HepG2 (cell line): ENCODE data around the gene RSBN1L. TPM values are rescaled to one million over a fixed set of nuclear protein-coding genes. Genes with fewer than 3 reads are reported as not detected.
A peak's percentile ranks its signal among the peaks of the same experiment; 100 is the strongest.

Experiments used
- CHCHD3 ChIP-seq: sonication (generic); formaldehyde crosslinking; IDR thresholded peaks from 2 replicates; pipeline ENCODE4 v1.8.0; 2022; ENCODE audit warnings: mild to moderate bottlenecking, missing genetic modification reagents, moderate library complexity
- NFIB ChIP-seq: sonication (generic); formaldehyde crosslinking; IDR thresholded peaks from 2 replicates; pipeline ENCODE4 v1.9.0; 2021; ENCODE audit warnings: missing genetic modification reagents, mild to moderate bottlenecking, borderline replicate concordance
- SIX1 ChIP-seq: sonication (generic); formaldehyde crosslinking; IDR thresholded peaks from 2 replicates; pipeline ENCODE4 v1.4.0; 2020; ENCODE audit warnings: missing genetic modification reagents, borderline replicate concordance
- SP2 ChIP-seq: sonication (generic); formaldehyde crosslinking; IDR thresholded peaks from 2 replicates; pipeline ENCODE4 v1.5.1; 2020; ENCODE audit warnings: mild to moderate bottlenecking, missing genetic modification reagents
- ZNF138 ChIP-seq: sonication (generic); formaldehyde crosslinking; IDR thresholded peaks from 2 replicates; pipeline ENCODE4 v1.5.0; 2020; ENCODE audit warnings: mild to moderate bottlenecking, low read depth, missing genetic modification reagents
- ZNF431 ChIP-seq: sonication (generic); formaldehyde crosslinking; IDR thresholded peaks from 2 replicates; pipeline ENCODE4 v1.9.0; 2022; ENCODE audit warnings: missing genetic modification reagents, low read depth, mild to moderate bottlenecking, borderline replicate concordance
- ZNF883 ChIP-seq: sonication (generic); formaldehyde crosslinking; IDR thresholded peaks from 2 replicates; pipeline ENCODE4 v1.5.1; 2020; ENCODE audit warnings: mild to moderate bottlenecking, missing genetic modification reagents; ENCODE audit errors: not compliant biosample characterization
- ZNF891 ChIP-seq: sonication (generic); formaldehyde crosslinking; IDR thresholded peaks from 2 replicates; pipeline ENCODE4 v1.5.0; 2020; ENCODE audit warnings: mild to moderate bottlenecking, missing genetic modification reagents
- ZSCAN31 ChIP-seq: sonication (generic); formaldehyde crosslinking; IDR thresholded peaks from 2 replicates; pipeline ENCODE4 v1.5.0; 2020; ENCODE audit warnings: low read depth, mild to moderate bottlenecking, missing genetic modification reagents
- polyA plus RNA-seq, 8 experiments: library from polyadenylated mRNA; depleted of rRNA in 3 of 8; stranded (reverse) in 7 of 8; unstranded in 1 of 8; fragments of >200 nt; fragmentation: Illumina TruSeq in 4 of 8; extraction: Trizol in 4 of 8; gene quantifications; 2 replicates each; pipeline versions ENCODE4 v1.2.1 to v1.2.3, GENCODE V29; 2011 to 2016; ENCODE audit warnings: low read depth in 4 of 8, missing spikeins in 1 of 8, mixed read lengths in 1 of 8; ENCODE audit not compliant: insufficient read depth in 1 of 8
- total RNA-seq, 5 experiments: library from RNA; depleted of rRNA; stranded (reverse); fragments of >200 nt; fragmentation: Illumina TruSeq; extraction: Trizol; gene quantifications; 2 replicates each; pipeline ENCODE4 v1.2.3, GENCODE V29; 2016; ENCODE audit warnings: low read depth in 1 of 5
- TF ChIP-seq, protein P1 (sequence below): sonication (generic); formaldehyde crosslinking; IDR thresholded peaks from 2 replicates; pipeline ENCODE4 v1.8.0; 2022; ENCODE audit warnings: mild to moderate bottlenecking, missing genetic modification reagents, borderline replicate concordance
- TF ChIP-seq, protein P2 (sequence below): sonication (generic); formaldehyde crosslinking; IDR thresholded peaks from 2 replicates; pipeline ENCODE4 v1.8.1; 2023; ENCODE audit warnings: mild to moderate bottlenecking, missing genetic modification reagents, borderline replicate concordance
- TF ChIP-seq, protein P3 (sequence below): sonication (generic); formaldehyde crosslinking; IDR thresholded peaks from 2 replicates; pipeline ENCODE4 v1.5.1; 2020; ENCODE audit warnings: mild to moderate bottlenecking, moderate library complexity, missing genetic modification reagents
- TF ChIP-seq, protein P4 (sequence below): sonication (generic); formaldehyde crosslinking; IDR thresholded peaks from 2 replicates; pipeline ENCODE4 v1.4.0; 2020; ENCODE audit warnings: missing genetic modification reagents, borderline replicate concordance
- TF ChIP-seq, protein P5 (sequence below): sonication (generic); formaldehyde crosslinking; IDR thresholded peaks from 2 replicates; pipeline ENCODE4 v1.4.0; 2020; ENCODE audit warnings: missing genetic modification reagents, borderline replicate concordance

Gene RSBN1L
- total and polyA plus RNA-seq, 2 of the 13 experiments (the other 11 are each of a cell fraction or from before 2014, with no cell fraction given): 7.7 to 21.3 TPM

DNA sequence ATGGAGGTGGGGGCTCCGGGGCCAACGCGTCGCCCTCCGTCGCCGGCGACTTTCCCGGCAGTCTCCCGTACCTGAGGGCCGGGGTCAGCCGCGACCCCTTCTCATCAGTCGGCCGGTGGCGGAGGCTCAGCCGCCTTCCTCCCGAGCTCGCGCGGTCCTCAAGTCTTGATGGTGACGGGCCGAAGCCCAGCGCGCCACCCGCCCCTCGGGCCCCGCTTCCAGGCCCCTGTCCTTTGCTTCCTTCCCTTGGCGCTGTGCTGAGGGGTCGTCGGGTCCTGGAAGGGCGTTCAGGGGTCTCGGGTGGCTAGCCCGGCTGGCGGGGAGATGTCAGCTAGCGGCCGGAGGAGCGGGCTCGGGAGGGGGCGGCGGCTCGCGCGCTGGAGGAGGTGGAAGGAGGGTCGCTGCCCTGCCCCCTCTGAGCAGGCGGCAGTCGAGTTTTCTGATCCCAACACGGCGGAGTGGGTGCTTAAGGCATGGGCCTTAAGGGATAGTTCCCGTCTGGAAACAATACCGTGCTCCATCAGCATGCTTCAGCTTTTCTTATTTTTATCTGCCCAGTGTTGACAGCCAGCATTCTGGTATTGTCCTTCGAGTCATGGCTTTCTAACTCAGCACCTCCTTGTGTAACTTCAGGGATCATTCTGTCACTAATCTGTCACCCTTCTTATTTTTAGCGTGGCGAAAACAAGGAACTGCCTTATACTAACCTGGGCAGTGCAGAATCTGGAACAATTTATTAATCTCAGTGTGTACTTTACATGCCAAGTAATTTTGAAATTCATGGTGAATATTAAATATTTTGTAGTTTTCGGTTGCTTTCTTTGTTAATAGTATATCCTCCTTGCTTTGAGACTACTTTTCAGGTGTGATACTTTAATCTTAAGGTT is 103.1 kb downstream of the RSBN1L start (continued):
- TF ChIP-seq, protein P1, sequence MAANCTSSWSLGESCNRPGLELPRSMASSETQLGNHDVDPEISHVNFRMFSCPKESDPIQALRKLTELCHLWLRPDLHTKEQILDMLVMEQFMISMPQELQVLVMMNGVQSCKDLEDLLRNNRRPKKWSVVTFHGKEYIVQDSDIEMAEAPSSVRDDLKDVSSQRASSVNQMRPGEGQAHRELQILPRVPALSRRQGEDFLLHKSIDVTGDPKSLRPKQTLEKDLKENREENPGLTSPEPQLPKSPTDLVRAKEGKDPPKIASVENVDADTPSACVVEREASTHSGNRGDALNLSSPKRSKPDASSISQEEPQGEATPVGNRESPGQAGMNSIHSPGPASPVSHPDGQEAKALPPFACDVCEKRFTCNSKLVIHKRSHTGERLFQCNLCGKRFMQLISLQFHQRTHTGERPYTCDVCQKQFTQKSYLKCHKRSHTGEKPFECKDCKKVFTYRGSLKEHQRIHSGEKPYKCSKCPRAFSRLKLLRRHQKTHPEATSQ: no peak
- TF ChIP-seq, protein P2, sequence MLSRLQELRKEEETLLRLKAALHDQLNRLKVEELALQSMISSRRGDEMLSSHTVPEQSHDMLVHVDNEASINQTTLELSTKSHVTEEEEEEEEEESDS (CRISPR knock-in tag): no peak
- 0 out of 2 replicates have a peak, but pooled peaks have one; percentile 0 for TF ChIP-seq ZNF431 (CRISPR knock-in tag)
- TF ChIP-seq ZSCAN31 (CRISPR knock-in tag): 0 out of 2 replicates have a peak, but pooled peaks have one; percentile 17
- TF ChIP-seq CHCHD3: 0 out of 2 replicates have a peak, but pooled peaks have one; percentile 84
- TF ChIP-seq SP2 (CRISPR knock-in tag): no peak
- TF ChIP-seq NFIB (CRISPR knock-in tag): no peak
- TF ChIP-seq SIX1 (CRISPR knock-in tag): no peak
- no peak for TF ChIP-seq ZNF891
- TF ChIP-seq, protein P3, sequence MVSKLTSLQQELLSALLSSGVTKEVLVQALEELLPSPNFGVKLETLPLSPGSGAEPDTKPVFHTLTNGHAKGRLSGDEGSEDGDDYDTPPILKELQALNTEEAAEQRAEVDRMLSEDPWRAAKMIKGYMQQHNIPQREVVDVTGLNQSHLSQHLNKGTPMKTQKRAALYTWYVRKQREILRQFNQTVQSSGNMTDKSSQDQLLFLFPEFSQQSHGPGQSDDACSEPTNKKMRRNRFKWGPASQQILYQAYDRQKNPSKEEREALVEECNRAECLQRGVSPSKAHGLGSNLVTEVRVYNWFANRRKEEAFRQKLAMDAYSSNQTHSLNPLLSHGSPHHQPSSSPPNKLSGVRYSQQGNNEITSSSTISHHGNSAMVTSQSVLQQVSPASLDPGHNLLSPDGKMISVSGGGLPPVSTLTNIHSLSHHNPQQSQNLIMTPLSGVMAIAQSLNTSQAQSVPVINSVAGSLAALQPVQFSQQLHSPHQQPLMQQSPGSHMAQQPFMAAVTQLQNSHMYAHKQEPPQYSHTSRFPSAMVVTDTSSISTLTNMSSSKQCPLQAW (CRISPR knock-in tag): peak; percentile 42; the same call in 1 of the 2 replicates
- no peak for TF ChIP-seq ZNF138 (CRISPR knock-in tag)
- TF ChIP-seq, protein P4, sequence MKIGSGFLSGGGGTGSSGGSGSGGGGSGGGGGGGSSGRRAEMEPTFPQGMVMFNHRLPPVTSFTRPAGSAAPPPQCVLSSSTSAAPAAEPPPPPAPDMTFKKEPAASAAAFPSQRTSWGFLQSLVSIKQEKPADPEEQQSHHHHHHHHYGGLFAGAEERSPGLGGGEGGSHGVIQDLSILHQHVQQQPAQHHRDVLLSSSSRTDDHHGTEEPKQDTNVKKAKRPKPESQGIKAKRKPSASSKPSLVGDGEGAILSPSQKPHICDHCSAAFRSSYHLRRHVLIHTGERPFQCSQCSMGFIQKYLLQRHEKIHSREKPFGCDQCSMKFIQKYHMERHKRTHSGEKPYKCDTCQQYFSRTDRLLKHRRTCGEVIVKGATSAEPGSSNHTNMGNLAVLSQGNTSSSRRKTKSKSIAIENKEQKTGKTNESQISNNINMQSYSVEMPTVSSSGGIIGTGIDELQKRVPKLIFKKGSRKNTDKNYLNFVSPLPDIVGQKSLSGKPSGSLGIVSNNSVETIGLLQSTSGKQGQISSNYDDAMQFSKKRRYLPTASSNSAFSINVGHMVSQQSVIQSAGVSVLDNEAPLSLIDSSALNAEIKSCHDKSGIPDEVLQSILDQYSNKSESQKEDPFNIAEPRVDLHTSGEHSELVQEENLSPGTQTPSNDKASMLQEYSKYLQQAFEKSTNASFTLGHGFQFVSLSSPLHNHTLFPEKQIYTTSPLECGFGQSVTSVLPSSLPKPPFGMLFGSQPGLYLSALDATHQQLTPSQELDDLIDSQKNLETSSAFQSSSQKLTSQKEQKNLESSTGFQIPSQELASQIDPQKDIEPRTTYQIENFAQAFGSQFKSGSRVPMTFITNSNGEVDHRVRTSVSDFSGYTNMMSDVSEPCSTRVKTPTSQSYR (CRISPR knock-in tag): 0 out of 2 replicates have a peak, but pooled peaks have one; percentile 36
- TF ChIP-seq, protein P5, sequence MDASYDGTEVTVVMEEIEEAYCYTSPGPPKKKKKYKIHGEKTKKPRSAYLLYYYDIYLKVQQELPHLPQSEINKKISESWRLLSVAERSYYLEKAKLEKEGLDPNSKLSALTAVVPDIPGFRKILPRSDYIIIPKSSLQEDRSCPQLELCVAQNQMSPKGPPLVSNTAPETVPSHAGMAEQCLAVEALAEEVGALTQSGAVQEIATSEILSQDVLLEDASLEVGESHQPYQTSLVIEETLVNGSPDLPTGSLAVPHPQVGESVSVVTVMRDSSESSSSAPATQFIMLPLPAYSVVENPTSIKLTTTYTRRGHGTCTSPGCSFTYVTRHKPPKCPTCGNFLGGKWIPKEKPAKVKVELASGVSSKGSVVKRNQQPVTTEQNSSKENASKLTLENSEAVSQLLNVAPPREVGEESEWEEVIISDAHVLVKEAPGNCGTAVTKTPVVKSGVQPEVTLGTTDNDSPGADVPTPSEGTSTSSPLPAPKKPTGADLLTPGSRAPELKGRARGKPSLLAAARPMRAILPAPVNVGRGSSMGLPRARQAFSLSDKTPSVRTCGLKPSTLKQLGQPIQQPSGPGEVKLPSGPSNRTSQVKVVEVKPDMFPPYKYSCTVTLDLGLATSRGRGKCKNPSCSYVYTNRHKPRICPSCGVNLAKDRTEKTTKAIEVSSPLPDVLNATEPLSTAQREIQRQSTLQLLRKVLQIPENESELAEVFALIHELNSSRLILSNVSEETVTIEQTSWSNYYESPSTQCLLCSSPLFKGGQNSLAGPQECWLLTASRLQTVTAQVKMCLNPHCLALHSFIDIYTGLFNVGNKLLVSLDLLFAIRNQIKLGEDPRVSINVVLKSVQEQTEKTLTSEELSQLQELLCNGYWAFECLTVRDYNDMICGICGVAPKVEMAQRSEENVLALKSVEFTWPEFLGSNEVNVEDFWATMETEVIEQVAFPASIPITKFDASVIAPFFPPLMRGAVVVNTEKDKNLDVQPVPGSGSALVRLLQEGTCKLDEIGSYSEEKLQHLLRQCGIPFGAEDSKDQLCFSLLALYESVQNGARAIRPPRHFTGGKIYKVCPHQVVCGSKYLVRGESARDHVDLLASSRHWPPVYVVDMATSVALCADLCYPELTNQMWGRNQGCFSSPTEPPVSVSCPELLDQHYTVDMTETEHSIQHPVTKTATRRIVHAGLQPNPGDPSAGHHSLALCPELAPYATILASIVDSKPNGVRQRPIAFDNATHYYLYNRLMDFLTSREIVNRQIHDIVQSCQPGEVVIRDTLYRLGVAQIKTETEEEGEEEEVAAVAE (CRISPR knock-in tag): no peak
- peak; percentile 26 for TF ChIP-seq ZNF883 (CRISPR knock-in tag)
